Fibroblast of peridontal ligament (primary cell): ENCODE results near the gene PCBP2.
"Not testable (repeated sequence)": the region's sequence is repeated elsewhere in the genome, so short reads cannot be mapped to it uniquely, and the experiment has no call there.

ENCODE experiments used
- DNase-seq: peaks from one replicate; pipeline ENCODE4 v3.0.0-alpha.2; 2010; ENCODE audit errors: extremely low read depth

The PCBP2 gene

GRCh38 chr12:53451661-53452158 lies at the start of gene PCBP2:
PCBP2 (plus strand) TSS chr12:53452102; CDS start chr12:53454801, 2,699 bp downstream.
- DNase-seq, result peak; percentile 99

GRCh38 chr12:53402351-53402750 lies 49.6 kb upstream of the PCBP2 start:
- DNase-seq, result not testable (repeated sequence)

GRCh38 chr12:53402871-53403270 lies 49.0 kb upstream of the PCBP2 start:
- no peak for DNase-seq

GRCh38 chr12:53410951-53411350 lies 41.0 kb upstream of the PCBP2 start:
- no peak for DNase-seq

- DNase-seq, result no peak
Observed at GRCh38 chr12:53413485-53414204, 38.3 kb upstream of the PCBP2 start.

GRCh38 chr12:53414756-53415417 lies 37.0 kb upstream of the PCBP2 start:
- no peak for DNase-seq

GRCh38 chr12:53415752-53416389 lies 36.0 kb upstream of the PCBP2 start:
- DNase-seq, result not testable (repeated sequence)

GRCh38 chr12:53417291-53417816 lies 34.5 kb upstream of the PCBP2 start:
- not testable (repeated sequence) for DNase-seq

- DNase-seq, result no peak
Observed at GRCh38 chr12:53418221-53418620, 33.7 kb upstream of the PCBP2 start.

- DNase-seq, result no peak
Observed at GRCh38 chr12:53419756-53420155, 32.1 kb upstream of the PCBP2 start.

- DNase-seq, result not testable (repeated sequence)
Observed at GRCh38 chr12:53422247-53422646, 29.7 kb upstream of the PCBP2 start.

- no peak for DNase-seq
Observed at GRCh38 chr12:53423597-53423996, 28.3 kb upstream of the PCBP2 start, which contains the start of gene AMHR2. AMHR2 (plus strand) TSS chr12:53423855; CDS start chr12:53423935, 80 bp downstream.

GRCh38 chr12:53424626-53425514 lies 27.0 kb upstream of the PCBP2 start:
- DNase-seq, result no peak

GRCh38 chr12:53425515-53426150 lies 26.3 kb upstream of the PCBP2 start:
- no peak for DNase-seq

GRCh38 chr12:53427905-53428594 lies 23.9 kb upstream of the PCBP2 start:
- peak; percentile 64 for DNase-seq

- no peak for DNase-seq
Observed at GRCh38 chr12:53428741-53429140, 23.2 kb upstream of the PCBP2 start.

- no peak for DNase-seq
Observed at GRCh38 chr12:53430116-53430515, 21.8 kb upstream of the PCBP2 start.

GRCh38 chr12:53431187-53431586 lies 20.7 kb upstream of the PCBP2 start:
- no peak for DNase-seq

- not testable (repeated sequence) for DNase-seq
Observed at GRCh38 chr12:53435326-53435725, 16.6 kb upstream of the PCBP2 start.

- not testable (repeated sequence) for DNase-seq
Observed at GRCh38 chr12:53439582-53439981, 12.3 kb upstream of the PCBP2 start.
